ENCODE measurements around the gene PLN. TPM values are rescaled to one million over a fixed set of nuclear protein-coding genes. Genes with fewer than 3 reads are reported as not detected.

Gene PLN
- total RNA-seq, 1 experiment from 2014 or later, result not detected

- POLR2A ChIA-PET, result no interaction called here
- CTCF ChIA-PET, result interaction anchor here (0.6 kb wide), 1 partner anchor 128 kb away, joined by 3 read pairs; no protein-coding TSS in a partner anchor
- H3K9me3 Mint-ChIP-seq (ENCODE audit: unreplicated experiment), result no peaks in the 10 kb centered on the region
- H3K4me3 ChIP-seq (ENCODE audit: low read depth, low read length), result no peak overlapping the region
- H3K27me3 ChIP-seq (replicated peaks; ENCODE audit: control insufficient read depth, insufficient read depth, low read length), result no peaks in the 10 kb centered on the region
- BruUV-seq (replicated peaks), result no TSS peak
- no peak for DNase-seq
- H3K4me3 Mint-ChIP-seq (ENCODE audit: unreplicated experiment), result no peak overlapping the region
- no peaks in the 10 kb centered on the region for H3K4me1 Mint-ChIP-seq (ENCODE audit: low read depth, unreplicated experiment)
- no peaks in the 10 kb centered on the region for H3K36me3 Mint-ChIP-seq (ENCODE audit: insufficient read depth, unreplicated experiment)
- H3K4me1 ChIP-seq, result no peaks in the 10 kb centered on the region
- peaks cover 3% of the 10 kb centered on the region for H3K27me3 Mint-ChIP-seq (ENCODE audit: insufficient read depth, unreplicated experiment)
- no peaks in the 10 kb centered on the region for H3K9me3 ChIP-seq
- no peak for TF ChIP-seq CTCF (IDR thresholded peaks at IDR 0.05; ENCODE audit: insufficient read depth in 1 of 2, low read depth in 1 of 2, low read length in 1 of 2, severe bottlenecking in 1 of 2, unreplicated experiment in 1 of 2)
- H3K27ac Mint-ChIP-seq (ENCODE audit: unreplicated experiment), result no peak overlapping the region
- intact Hi-C loops (cut with micrococcal nuclease; ENCODE audit: unreplicated experiment), result no loop called here
- H3K36me3 ChIP-seq (ENCODE audit: control insufficient read depth, insufficient read depth, low read length), result no peaks in the 10 kb centered on the region
Observed at GRCh38 chr6:118558464-118559217, 10.5 kb downstream of the PLN start.

GRCh38 chr6:118559659-118560058, 11.6 kb downstream of the PLN start:
- no peak overlapping the region for H3K4me3 Mint-ChIP-seq (ENCODE audit: unreplicated experiment)
- H3K36me3 Mint-ChIP-seq (ENCODE audit: insufficient read depth, unreplicated experiment), result no peaks in the 10 kb centered on the region
- intact Hi-C loops (cut with micrococcal nuclease; ENCODE audit: unreplicated experiment), result no loop called here
- CTCF ChIA-PET, result no interaction called here
- no peaks in the 10 kb centered on the region for H3K9me3 Mint-ChIP-seq (ENCODE audit: unreplicated experiment)
- Histone ChIP-seq H3K27me3 (replicated peaks; ENCODE audit: control insufficient read depth, insufficient read depth, low read length) (no peaks in the 10 kb centered on the region), H3K36me3 (ENCODE audit: control insufficient read depth, insufficient read depth, low read length) (no peaks in the 10 kb centered on the region), H3K4me3 (ENCODE audit: low read depth, low read length) (no peak overlapping the region), H3K9me3 (no peaks in the 10 kb centered on the region), H3K4me1 (no peaks in the 10 kb centered on the region)
- peaks cover 3% of the 10 kb centered on the region for H3K27me3 Mint-ChIP-seq (ENCODE audit: insufficient read depth, unreplicated experiment)
- POLR2A ChIA-PET, result no interaction called here
- TF ChIP-seq CTCF (IDR thresholded peaks at IDR 0.05; ENCODE audit: insufficient read depth in 1 of 2, low read depth in 1 of 2, low read length in 1 of 2, severe bottlenecking in 1 of 2, unreplicated experiment in 1 of 2), result no peak
- no TSS peak for BruUV-seq (replicated peaks)
- no peak for DNase-seq
- H3K27ac Mint-ChIP-seq (ENCODE audit: unreplicated experiment), result no peak overlapping the region
- no peaks in the 10 kb centered on the region for H3K4me1 Mint-ChIP-seq (ENCODE audit: low read depth, unreplicated experiment)

- intact Hi-C loops (cut with micrococcal nuclease; ENCODE audit: unreplicated experiment), result no loop called here
- TF ChIP-seq CTCF (IDR thresholded peaks at IDR 0.05; ENCODE audit: insufficient read depth in 1 of 2, low read depth in 1 of 2, low read length in 1 of 2, severe bottlenecking in 1 of 2, unreplicated experiment in 1 of 2), result no peak
- H3K4me1 ChIP-seq, result no peaks in the 10 kb centered on the region
- no peak for DNase-seq
- H3K4me1 Mint-ChIP-seq (ENCODE audit: low read depth, unreplicated experiment), result no peaks in the 10 kb centered on the region
- ChIA-PET CTCF (no interaction called here), POLR2A (no interaction called here)
- H3K4me3 Mint-ChIP-seq (ENCODE audit: unreplicated experiment), result no peak overlapping the region
- no peaks in the 10 kb centered on the region for H3K9me3 ChIP-seq
- no peak overlapping the region for H3K27ac Mint-ChIP-seq (ENCODE audit: unreplicated experiment)
- no peaks in the 10 kb centered on the region for H3K36me3 Mint-ChIP-seq (ENCODE audit: insufficient read depth, unreplicated experiment)
- H3K9me3 Mint-ChIP-seq (ENCODE audit: unreplicated experiment), result no peaks in the 10 kb centered on the region
- no peaks in the 10 kb centered on the region for H3K36me3 ChIP-seq (ENCODE audit: control insufficient read depth, insufficient read depth, low read length)
- H3K27me3 ChIP-seq (replicated peaks; ENCODE audit: control insufficient read depth, insufficient read depth, low read length), result no peaks in the 10 kb centered on the region
- BruUV-seq (replicated peaks), result no TSS peak
- no peaks in the 10 kb centered on the region for H3K27me3 Mint-ChIP-seq (ENCODE audit: insufficient read depth, unreplicated experiment)
- H3K4me3 ChIP-seq (ENCODE audit: low read depth, low read length), result no peak overlapping the region
Observed at GRCh38 chr6:118562248-118562647, 14.2 kb downstream of the PLN start.

All from Caco-2 (cell line).